ENCODE results near the gene BSG.
"Not testable (repeated sequence)": the region's sequence is repeated elsewhere in the genome, so short reads cannot be mapped to it uniquely, and the experiment has no call there.

- TF ChIP-seq, protein P1, sequence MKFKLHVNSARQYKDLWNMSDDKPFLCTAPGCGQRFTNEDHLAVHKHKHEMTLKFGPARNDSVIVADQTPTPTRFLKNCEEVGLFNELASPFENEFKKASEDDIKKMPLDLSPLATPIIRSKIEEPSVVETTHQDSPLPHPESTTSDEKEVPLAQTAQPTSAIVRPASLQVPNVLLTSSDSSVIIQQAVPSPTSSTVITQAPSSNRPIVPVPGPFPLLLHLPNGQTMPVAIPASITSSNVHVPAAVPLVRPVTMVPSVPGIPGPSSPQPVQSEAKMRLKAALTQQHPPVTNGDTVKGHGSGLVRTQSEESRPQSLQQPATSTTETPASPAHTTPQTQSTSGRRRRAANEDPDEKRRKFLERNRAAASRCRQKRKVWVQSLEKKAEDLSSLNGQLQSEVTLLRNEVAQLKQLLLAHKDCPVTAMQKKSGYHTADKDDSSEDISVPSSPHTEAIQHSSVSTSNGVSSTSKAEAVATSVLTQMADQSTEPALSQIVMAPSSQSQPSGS (CRISPR knock-in tag; IDR thresholded peaks at IDR 0.05; ENCODE audit: borderline replicate concordance, low read depth) = not testable (repeated sequence)
- TF ChIP-seq NR1H2 (CRISPR knock-in tag; IDR thresholded peaks at IDR 0.05) = not testable (repeated sequence)
Observed at GRCh38 chr19:585146-585545, 12.8 kb downstream of the BSG start.

Measured in WTC11 (cell line).